Liver (tissue), 9 donors: ENCODE data around the gene VAPA. TPM values are rescaled to one million over a fixed set of nuclear protein-coding genes. Genes with fewer than 3 reads are reported as not detected.

Source experiments
- DNase-seq: peaks from one replicate; pipeline ENCODE4 v3.0.0-alpha.2; 2017; ENCODE audit warnings: low spot score
- H3K27ac ChIP-seq, 2 donors: one replicate each; pipeline ENCODE4 v1.7.0; 2013; ENCODE audit warnings: inconsistent platforms in 2 of 2, low read length in 2 of 2, control low read depth in 1 of 2, low read depth in 1 of 2, mild to moderate bottlenecking in 1 of 2
- H3K27me3 ChIP-seq, 4 donors: one replicate each; pipeline versions ENCODE4 v1.6.1 to v1.7.0; 2013; ENCODE audit warnings: low read length in 3 of 4, inconsistent platforms in 1 of 4, mild to moderate bottlenecking in 1 of 4, moderate library complexity in 1 of 4; ENCODE audit not compliant: control insufficient read depth in 4 of 4, insufficient read depth in 4 of 4
- H3K36me3 ChIP-seq, 4 donors: one replicate each; pipeline versions ENCODE4 v1.6.1 to v1.7.0; 2013; ENCODE audit warnings: low read length in 3 of 4, mild to moderate bottlenecking in 3 of 4, low read depth in 1 of 4, moderate library complexity in 1 of 4; ENCODE audit not compliant: control insufficient read depth in 4 of 4, insufficient read depth in 3 of 4
- H3K4me1 ChIP-seq, 4 donors: one replicate each; pipeline versions ENCODE4 v1.6.1 to v1.7.0; 2013; ENCODE audit warnings: low read length in 3 of 4, mild to moderate bottlenecking in 3 of 4, moderate library complexity in 1 of 4; ENCODE audit not compliant: control insufficient read depth in 4 of 4, insufficient read depth in 4 of 4
- H3K4me3 ChIP-seq, 3 donors: one replicate each; pipeline versions ENCODE4 v1.6.1 to v1.7.0; 2013; ENCODE audit warnings: low read length in 3 of 3, control low read depth in 1 of 3, low read depth in 1 of 3, mild to moderate bottlenecking in 1 of 3
- H3K9ac ChIP-seq, 2 donors: one replicate each; pipeline ENCODE4 v1.7.0; 2013; ENCODE audit warnings: low read length in 2 of 2, mild to moderate bottlenecking in 2 of 2, moderate library complexity in 2 of 2, control low read depth in 1 of 2, low read depth in 1 of 2
- H3K9me3 ChIP-seq, 4 donors: one replicate each; pipeline versions ENCODE4 v1.6.1 to v1.7.0; 2013; ENCODE audit warnings: low read length in 3 of 4; ENCODE audit not compliant: control insufficient read depth in 4 of 4
- CTCF ChIP-seq: fragments of 150-350 bp; IDR thresholded peaks from 2 replicates; pipeline ENCODE4 v1.5.1; 2017; ENCODE audit warnings: improper control_type of control experiment, low read depth, low read length; ENCODE audit not compliant: missing input control
- EGR1 ChIP-seq, 2 donors: IDR thresholded peaks; 2 replicates each; pipeline ENCODE4 v1.6.1; 2016 to 2018; ENCODE audit warnings: antibody characterized with exemption in 2 of 2, low read depth in 2 of 2
- FOXA1 ChIP-seq: IDR thresholded peaks from 2 replicates; pipeline ENCODE4 v1.6.1; 2016; ENCODE audit warnings: antibody characterized with exemption
- FOXA2 ChIP-seq: IDR thresholded peaks from 2 replicates; pipeline ENCODE4 v1.6.1; 2016; ENCODE audit warnings: antibody characterized with exemption
- GABPA ChIP-seq, 2 donors: IDR thresholded peaks in 1 of 2; conservative IDR thresholded peaks in 1 of 2; 2 replicates each; pipeline ENCODE4 v1.6.1; 2016; ENCODE audit warnings: antibody characterized with exemption in 2 of 2, mild to moderate bottlenecking in 1 of 2, moderate library complexity in 1 of 2
- HNF4A ChIP-seq, 2 donors: conservative IDR thresholded peaks; 2 replicates each; pipeline ENCODE4 v1.6.1; 2016; ENCODE audit warnings: antibody characterized with exemption in 2 of 2, mild to moderate bottlenecking in 2 of 2
- HNF4G ChIP-seq: IDR thresholded peaks from 2 replicates; pipeline ENCODE4 v1.6.1; 2016; ENCODE audit warnings: antibody characterized with exemption
- JUND ChIP-seq, 2 donors: IDR thresholded peaks; 2 replicates each; pipeline ENCODE4 v1.6.1; 2016; ENCODE audit warnings: antibody characterized with exemption in 2 of 2
- NR2F2 ChIP-seq: IDR thresholded peaks from 2 replicates; pipeline ENCODE4 v1.6.1; 2016; ENCODE audit warnings: antibody characterized with exemption
- RAD21 ChIP-seq, 2 donors: IDR thresholded peaks; 2 replicates each; pipeline ENCODE4 v1.6.1; 2016; ENCODE audit warnings: antibody characterized with exemption in 2 of 2, mild to moderate bottlenecking in 2 of 2
- RXRA ChIP-seq, 2 donors: IDR thresholded peaks; 2 replicates each; pipeline ENCODE4 v1.6.1; 2017 to 2018; ENCODE audit warnings: antibody characterized with exemption in 2 of 2, mild to moderate bottlenecking in 1 of 2
- SP1 ChIP-seq: IDR thresholded peaks from 2 replicates; pipeline ENCODE4 v1.6.1; 2018; ENCODE audit warnings: antibody characterized with exemption, mild to moderate bottlenecking
- TAF1 ChIP-seq: conservative IDR thresholded peaks from 2 replicates; pipeline ENCODE4 v1.6.1; 2016; ENCODE audit warnings: antibody characterized with exemption, mild to moderate bottlenecking
- YY1 ChIP-seq: IDR thresholded peaks from 2 replicates; pipeline ENCODE4 v1.6.1; 2016; ENCODE audit warnings: antibody characterized with exemption, mild to moderate bottlenecking
- WGBS: extraction: QIAGEN DNeasy Blood & Tissue Kit; methylation state at CpG from one replicate; pipeline ENCODE4 v1.1.7; 2013; 5-methylcytosine and 5-hydroxymethylcytosine counted together
- polyA plus RNA-seq, 2 donors: library from polyadenylated mRNA; stranded (reverse) in 1 of 2; unstranded in 1 of 2; fragments of 200-250 nt in 1 of 2; fragments of >200 nt in 1 of 2; fragmentation: Nextera tagmentation in 1 of 2; extraction: Ambion mirVana in 1 of 2; gene quantifications; one replicate each; pipeline versions ENCODE4 v1.2.1 to v1.2.3, GENCODE V29; 2013 to 2015
- total RNA-seq, 2 donors: library from RNA; depleted of rRNA; stranded (reverse); fragments of >200 nt; gene quantifications; one replicate each; pipeline ENCODE4 v1.2.3, GENCODE V29; 2014
- TF ChIP-seq, protein P1 (sequence below): IDR thresholded peaks from 2 replicates; pipeline ENCODE4 v1.6.1; 2016; ENCODE audit warnings: antibody characterized with exemption
- TF ChIP-seq, protein P2 (sequence below): IDR thresholded peaks from 2 replicates; pipeline ENCODE4 v1.6.1; 2016; ENCODE audit warnings: antibody characterized with exemption
- TF ChIP-seq, protein P3 (sequence below): IDR thresholded peaks from 2 replicates; pipeline ENCODE4 v1.6.1; 2016; ENCODE audit warnings: antibody characterized with exemption, mild to moderate bottlenecking
- donor health status: healthy.
- donor health status: healthy.
- donor health status: healthy.
- donor health status: healthy.
- donor health status: healthy.

The VAPA gene
- total and polyA plus RNA-seq, 4 donors, result 80.7 to 114 (median 91.0) TPM

GRCh38 chr18:9969247-9969646 lies 55.4 kb downstream of the VAPA start:
- no peak overlapping the region for H3K9ac ChIP-seq
- H3K27ac ChIP-seq, result no peak overlapping the region
- H3K4me3 ChIP-seq, result no peak overlapping the region
- TF ChIP-seq YY1 (no peak), HNF4G (no peak), RAD21 (IDR thresholded peaks at IDR 0.05) (no peak), EGR1 (IDR thresholded peaks at IDR 0.05; ENCODE audit: low read depth in 2 of 2) (no peak), HNF4A (conservative IDR thresholded peaks at IDR 0.05) (no peak), FOXA2 (no peak), TAF1 (no peak)
- no peaks in the 10 kb centered on the region for H3K9me3 ChIP-seq
- peaks cover 0 to 4% (median 0%) of the 10 kb centered on the region in 4 donors for H3K27me3 ChIP-seq
- DNase-seq, result no peak
- WGBS, result 63% methylated on average over 14 of the region's 14 CpGs
- no peaks in the 10 kb centered on the region for H3K36me3 ChIP-seq
- no peaks in the 10 kb centered on the region for H3K4me1 ChIP-seq

- WGBS, result 4% methylated on average over 4 of the region's 4 CpGs
- Histone ChIP-seq H3K4me1 (no peaks in the 10 kb centered on the region), H3K4me3 (no peak overlapping the region), H3K27ac (no peak overlapping the region), H3K9me3 (no peaks in the 10 kb centered on the region), H3K27me3 (peaks cover 0 to 4% (median 0%) of the 10 kb centered on the region in 4 donors), H3K9ac (no peak overlapping the region), H3K36me3 (no peaks in the 10 kb centered on the region)
- DNase-seq, result peak; percentile 84
- no peak for TF ChIP-seq NR2F2
- TF ChIP-seq, protein P1, sequence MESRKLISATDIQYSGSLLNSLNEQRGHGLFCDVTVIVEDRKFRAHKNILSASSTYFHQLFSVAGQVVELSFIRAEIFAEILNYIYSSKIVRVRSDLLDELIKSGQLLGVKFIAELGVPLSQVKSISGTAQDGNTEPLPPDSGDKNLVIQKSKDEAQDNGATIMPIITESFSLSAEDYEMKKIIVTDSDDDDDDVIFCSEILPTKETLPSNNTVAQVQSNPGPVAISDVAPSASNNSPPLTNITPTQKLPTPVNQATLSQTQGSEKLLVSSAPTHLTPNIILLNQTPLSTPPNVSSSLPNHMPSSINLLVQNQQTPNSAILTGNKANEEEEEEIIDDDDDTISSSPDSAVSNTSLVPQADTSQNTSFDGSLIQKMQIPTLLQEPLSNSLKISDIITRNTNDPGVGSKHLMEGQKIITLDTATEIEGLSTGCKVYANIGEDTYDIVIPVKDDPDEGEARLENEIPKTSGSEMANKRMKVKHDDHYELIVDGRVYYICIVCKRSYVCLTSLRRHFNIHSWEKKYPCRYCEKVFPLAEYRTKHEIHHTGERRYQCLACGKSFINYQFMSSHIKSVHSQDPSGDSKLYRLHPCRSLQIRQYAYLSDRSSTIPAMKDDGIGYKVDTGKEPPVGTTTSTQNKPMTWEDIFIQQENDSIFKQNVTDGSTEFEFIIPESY, result no peak
- TF ChIP-seq, protein P2, sequence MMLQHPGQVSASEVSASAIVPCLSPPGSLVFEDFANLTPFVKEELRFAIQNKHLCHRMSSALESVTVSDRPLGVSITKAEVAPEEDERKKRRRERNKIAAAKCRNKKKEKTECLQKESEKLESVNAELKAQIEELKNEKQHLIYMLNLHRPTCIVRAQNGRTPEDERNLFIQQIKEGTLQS, result no peak
- TF ChIP-seq RAD21 (IDR thresholded peaks at IDR 0.05), result peak; percentile 97 to 98
- TF ChIP-seq GABPA (IDR thresholded peaks at IDR 0.05 in 1 of 2, conservative IDR thresholded peaks at IDR 0.05 in 1 of 2), result no peak
- no peak for TF ChIP-seq FOXA2
- no peak for TF ChIP-seq HNF4A (conservative IDR thresholded peaks at IDR 0.05)
- TF ChIP-seq, protein P3, sequence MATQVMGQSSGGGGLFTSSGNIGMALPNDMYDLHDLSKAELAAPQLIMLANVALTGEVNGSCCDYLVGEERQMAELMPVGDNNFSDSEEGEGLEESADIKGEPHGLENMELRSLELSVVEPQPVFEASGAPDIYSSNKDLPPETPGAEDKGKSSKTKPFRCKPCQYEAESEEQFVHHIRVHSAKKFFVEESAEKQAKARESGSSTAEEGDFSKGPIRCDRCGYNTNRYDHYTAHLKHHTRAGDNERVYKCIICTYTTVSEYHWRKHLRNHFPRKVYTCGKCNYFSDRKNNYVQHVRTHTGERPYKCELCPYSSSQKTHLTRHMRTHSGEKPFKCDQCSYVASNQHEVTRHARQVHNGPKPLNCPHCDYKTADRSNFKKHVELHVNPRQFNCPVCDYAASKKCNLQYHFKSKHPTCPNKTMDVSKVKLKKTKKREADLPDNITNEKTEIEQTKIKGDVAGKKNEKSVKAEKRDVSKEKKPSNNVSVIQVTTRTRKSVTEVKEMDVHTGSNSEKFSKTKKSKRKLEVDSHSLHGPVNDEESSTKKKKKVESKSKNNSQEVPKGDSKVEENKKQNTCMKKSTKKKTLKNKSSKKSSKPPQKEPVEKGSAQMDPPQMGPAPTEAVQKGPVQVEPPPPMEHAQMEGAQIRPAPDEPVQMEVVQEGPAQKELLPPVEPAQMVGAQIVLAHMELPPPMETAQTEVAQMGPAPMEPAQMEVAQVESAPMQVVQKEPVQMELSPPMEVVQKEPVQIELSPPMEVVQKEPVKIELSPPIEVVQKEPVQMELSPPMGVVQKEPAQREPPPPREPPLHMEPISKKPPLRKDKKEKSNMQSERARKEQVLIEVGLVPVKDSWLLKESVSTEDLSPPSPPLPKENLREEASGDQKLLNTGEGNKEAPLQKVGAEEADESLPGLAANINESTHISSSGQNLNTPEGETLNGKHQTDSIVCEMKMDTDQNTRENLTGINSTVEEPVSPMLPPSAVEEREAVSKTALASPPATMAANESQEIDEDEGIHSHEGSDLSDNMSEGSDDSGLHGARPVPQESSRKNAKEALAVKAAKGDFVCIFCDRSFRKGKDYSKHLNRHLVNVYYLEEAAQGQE, result no peak
- no peak for TF ChIP-seq YY1
- no peak for TF ChIP-seq TAF1
- no peak for TF ChIP-seq HNF4G
- TF ChIP-seq CTCF, result peak; percentile 81
- no peak for TF ChIP-seq RXRA (IDR thresholded peaks at IDR 0.05)
- no peak for TF ChIP-seq FOXA1
- TF ChIP-seq SP1, result no peak
- TF ChIP-seq JUND (IDR thresholded peaks at IDR 0.05), result no peak
- no peak for TF ChIP-seq EGR1 (IDR thresholded peaks at IDR 0.05; ENCODE audit: low read depth in 2 of 2)
These were observed 57.6 kb downstream of the VAPA start for GRCh38 chr18:9971313-9971920.
